AG09309 (cell line): Measurements from ENCODE around the gene DOCK9.

Source experiments
- DNase-seq: peaks from one replicate; pipeline ENCODE4 v3.0.0-alpha.2; 2010; ENCODE audit warnings: low read depth
- H3K4me3 ChIP-seq: 2 replicates; pipeline ENCODE4 v1.5.1; 2011; ENCODE audit warnings: mild to moderate bottlenecking, low read depth, low read length, moderate library complexity; ENCODE audit not compliant: control insufficient read depth
- CTCF ChIP-seq: IDR thresholded peaks from 2 replicates; pipeline ENCODE4 v1.5.1; 2011; ENCODE audit warnings: mild to moderate bottlenecking, low read depth, low read length, inconsistent platforms; ENCODE audit not compliant: insufficient read depth, control insufficient read depth; ENCODE audit errors: missing control alignments

DOCK9 gene

GRCh38 chr13:98999639-98999952, 21.7 kb upstream of the DOCK9 start:
- no peak for TF ChIP-seq CTCF
- no peak for DNase-seq
- H3K4me3 ChIP-seq, result no peak overlapping the region

- H3K4me3 ChIP-seq, result no peak overlapping the region
- no peak for TF ChIP-seq CTCF
- DNase-seq, result no peak
These were observed 21.2 kb upstream of the DOCK9 start for GRCh38 chr13:98998831-98999638.

GRCh38 chr13:98997738-98998641, 20.1 kb upstream of the DOCK9 start:
- no peak for DNase-seq
- no peak for TF ChIP-seq CTCF
- no peak overlapping the region for H3K4me3 ChIP-seq

- no peak for DNase-seq
- no peak overlapping the region for H3K4me3 ChIP-seq
- no peak for TF ChIP-seq CTCF
These were observed 19.3 kb upstream of the DOCK9 start for GRCh38 chr13:98997011-98997730.

GRCh38 chr13:98996046-98996445, 18.2 kb upstream of the DOCK9 start:
- no peak for TF ChIP-seq CTCF
- no peak for DNase-seq
- no peak overlapping the region for H3K4me3 ChIP-seq

GRCh38 chr13:98994896-98995295, 17.0 kb upstream of the DOCK9 start:
- DNase-seq, result no peak
- H3K4me3 ChIP-seq, result no peak overlapping the region
- no peak for TF ChIP-seq CTCF
